ENCODE results near the gene PRSS33.

DNA sequence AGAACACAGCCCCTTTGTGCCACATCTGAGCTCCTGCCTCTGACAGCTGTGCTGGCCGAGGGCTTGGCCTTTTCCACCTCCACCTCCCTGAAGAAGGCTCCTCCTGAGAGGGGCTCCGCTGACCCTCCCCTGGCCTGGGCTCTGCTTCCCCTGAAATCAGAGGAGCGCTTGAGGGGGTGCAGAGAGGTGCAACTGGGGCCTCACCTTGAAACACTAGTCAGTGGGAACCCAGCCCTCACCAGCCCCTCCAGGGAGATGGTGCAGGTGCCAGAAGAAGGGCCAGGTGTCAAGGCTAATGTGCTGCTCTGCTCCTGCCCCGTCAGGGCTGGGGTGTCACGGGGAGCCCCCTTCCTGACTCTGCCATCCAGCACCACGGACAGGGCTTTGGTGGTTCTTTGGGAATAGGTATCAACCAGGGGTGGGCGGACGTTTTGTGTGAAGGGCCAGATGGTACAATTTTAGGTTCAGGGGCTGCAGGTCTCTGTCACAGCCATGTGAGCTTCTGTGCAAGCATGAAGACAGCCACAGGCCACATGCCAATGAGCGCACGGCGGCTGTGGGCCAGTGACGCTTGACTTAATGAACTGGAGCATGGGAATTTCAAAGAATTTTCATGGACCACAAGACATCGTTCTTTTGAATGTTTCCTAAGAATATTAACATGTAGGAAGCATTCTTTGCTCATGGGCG, 40.6 kb upstream of the PRSS33 start:
- TF ChIP-seq, protein P1, sequence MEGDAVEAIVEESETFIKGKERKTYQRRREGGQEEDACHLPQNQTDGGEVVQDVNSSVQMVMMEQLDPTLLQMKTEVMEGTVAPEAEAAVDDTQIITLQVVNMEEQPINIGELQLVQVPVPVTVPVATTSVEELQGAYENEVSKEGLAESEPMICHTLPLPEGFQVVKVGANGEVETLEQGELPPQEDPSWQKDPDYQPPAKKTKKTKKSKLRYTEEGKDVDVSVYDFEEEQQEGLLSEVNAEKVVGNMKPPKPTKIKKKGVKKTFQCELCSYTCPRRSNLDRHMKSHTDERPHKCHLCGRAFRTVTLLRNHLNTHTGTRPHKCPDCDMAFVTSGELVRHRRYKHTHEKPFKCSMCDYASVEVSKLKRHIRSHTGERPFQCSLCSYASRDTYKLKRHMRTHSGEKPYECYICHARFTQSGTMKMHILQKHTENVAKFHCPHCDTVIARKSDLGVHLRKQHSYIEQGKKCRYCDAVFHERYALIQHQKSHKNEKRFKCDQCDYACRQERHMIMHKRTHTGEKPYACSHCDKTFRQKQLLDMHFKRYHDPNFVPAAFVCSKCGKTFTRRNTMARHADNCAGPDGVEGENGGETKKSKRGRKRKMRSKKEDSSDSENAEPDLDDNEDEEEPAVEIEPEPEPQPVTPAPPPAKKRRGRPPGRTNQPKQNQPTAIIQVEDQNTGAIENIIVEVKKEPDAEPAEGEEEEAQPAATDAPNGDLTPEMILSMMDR (conservative IDR thresholded peaks at IDR 0.05; ENCODE audit: low read depth, low read length) = no peak
- TF ChIP-seq EZH2 (IDR thresholded peaks at IDR 0.05; ENCODE audit: borderline replicate concordance, low read depth, low read length, poor library complexity, severe bottlenecking) = no peak
